ENCODE measurements around the gene CLEC17A. TPM values are rescaled to one million over a fixed set of nuclear protein-coding genes. Genes with fewer than 3 reads are reported as not detected.
A peak's percentile ranks its signal among the peaks of the same experiment; 100 is the strongest.

The CLEC17A gene
- total RNA-seq, 1 donor from 2014 or later: not detected

GRCh38 chr19:14560776-14561108 is 22.1 kb upstream of the CLEC17A start:
- no peak for TF ChIP-seq POLR2A (IDR thresholded peaks at IDR 0.05)
- TF ChIP-seq CTCF (IDR thresholded peaks at IDR 0.05): no peak
- TF ChIP-seq POLR2AphosphoS5 (IDR thresholded peaks at IDR 0.05; ENCODE audit: insufficient read depth in 1 of 2, low read depth in 1 of 2): no peak
- H3K4me3 ChIP-seq: no peak overlapping the region
- peaks cover 0 to 19% of the 10 kb centered on the region in 2 donors for H3K36me3 ChIP-seq
- H3K27me3 ChIP-seq: no peaks in the 10 kb centered on the region
- intact Hi-C loops (cut with DNase I): no loop called here
- H3K27ac ChIP-seq: peak overlapping the region; percentile 69
- peaks cover 70% of the 10 kb centered on the region for H3K4me1 ChIP-seq
- DNase-seq (ENCODE audit: extremely low spot score in 2 of 2): no peak
- no peaks in the 10 kb centered on the region for H3K9me3 ChIP-seq

- intact Hi-C loops (cut with DNase I): no loop called here
- no peaks in the 10 kb centered on the region for H3K9me3 ChIP-seq
- H3K4me1 ChIP-seq: peaks cover 66% of the 10 kb centered on the region
- no peak for DNase-seq (ENCODE audit: extremely low spot score in 2 of 2)
- no peak overlapping the region for H3K4me3 ChIP-seq
- no peaks in the 10 kb centered on the region for H3K27me3 ChIP-seq
- H3K27ac ChIP-seq: peak overlapping the region; percentile 69
- H3K36me3 ChIP-seq: peaks cover 0 to 23% of the 10 kb centered on the region in 2 donors
- TF ChIP-seq POLR2AphosphoS5 (IDR thresholded peaks at IDR 0.05; ENCODE audit: insufficient read depth in 1 of 2, low read depth in 1 of 2): no peak
Measured at GRCh38 chr19:14561249-14561648, 21.6 kb upstream of the CLEC17A start.

GRCh38 chr19:14561847-14562351 is 21.0 kb upstream of the CLEC17A start:
- peaks cover 60% of the 10 kb centered on the region for H3K4me1 ChIP-seq
- TF ChIP-seq CTCF (IDR thresholded peaks at IDR 0.05) (no peak), POLR2A (IDR thresholded peaks at IDR 0.05) (no peak), POLR2AphosphoS5 (IDR thresholded peaks at IDR 0.05; ENCODE audit: insufficient read depth in 1 of 2, low read depth in 1 of 2) (no peak)
- H3K36me3 ChIP-seq: peaks cover 0 to 27% of the 10 kb centered on the region in 2 donors
- intact Hi-C loops (cut with DNase I): no loop called here
- H3K27me3 ChIP-seq: no peaks in the 10 kb centered on the region
- no peak overlapping the region for H3K4me3 ChIP-seq
- H3K9me3 ChIP-seq: no peaks in the 10 kb centered on the region
- H3K27ac ChIP-seq: peak overlapping the region; percentile 69
- DNase-seq (ENCODE audit: extremely low spot score in 2 of 2): no peak

- no peaks in the 10 kb centered on the region for H3K27me3 ChIP-seq
- H3K36me3 ChIP-seq: peaks cover 0 to 27% of the 10 kb centered on the region in 2 donors
- no peak overlapping the region for H3K4me3 ChIP-seq
- H3K4me1 ChIP-seq: peaks cover 57% of the 10 kb centered on the region
- intact Hi-C loops (cut with DNase I): no loop called here
- no peak for TF ChIP-seq POLR2AphosphoS5 (IDR thresholded peaks at IDR 0.05; ENCODE audit: insufficient read depth in 1 of 2, low read depth in 1 of 2)
- TF ChIP-seq CTCF (IDR thresholded peaks at IDR 0.05): no peak
- no peak for TF ChIP-seq POLR2A (IDR thresholded peaks at IDR 0.05)
- DNase-seq (ENCODE audit: extremely low spot score in 2 of 2): no peak
- no peaks in the 10 kb centered on the region for H3K9me3 ChIP-seq
- H3K27ac ChIP-seq: peak overlapping the region; percentile 69
Measured at GRCh38 chr19:14562660-14563589, 20.0 kb upstream of the CLEC17A start.

- TF ChIP-seq POLR2AphosphoS5 (IDR thresholded peaks at IDR 0.05; ENCODE audit: insufficient read depth in 1 of 2, low read depth in 1 of 2) (no peak), CTCF (IDR thresholded peaks at IDR 0.05) (no peak), POLR2A (IDR thresholded peaks at IDR 0.05) (no peak)
- no peak overlapping the region for H3K27ac ChIP-seq
- no peaks in the 10 kb centered on the region for H3K9me3 ChIP-seq
- peaks cover 51% of the 10 kb centered on the region for H3K4me1 ChIP-seq
- no peak overlapping the region for H3K4me3 ChIP-seq
- peaks cover 0 to 27% of the 10 kb centered on the region in 2 donors for H3K36me3 ChIP-seq
- no peak for DNase-seq (ENCODE audit: extremely low spot score in 2 of 2)
- no peaks in the 10 kb centered on the region for H3K27me3 ChIP-seq
- intact Hi-C loops (cut with DNase I): no loop called here
Measured at GRCh38 chr19:14563590-14563926, 19.3 kb upstream of the CLEC17A start.
